ENCODE measurements around the gene MYLK4.

MYLK4 gene

DNA sequence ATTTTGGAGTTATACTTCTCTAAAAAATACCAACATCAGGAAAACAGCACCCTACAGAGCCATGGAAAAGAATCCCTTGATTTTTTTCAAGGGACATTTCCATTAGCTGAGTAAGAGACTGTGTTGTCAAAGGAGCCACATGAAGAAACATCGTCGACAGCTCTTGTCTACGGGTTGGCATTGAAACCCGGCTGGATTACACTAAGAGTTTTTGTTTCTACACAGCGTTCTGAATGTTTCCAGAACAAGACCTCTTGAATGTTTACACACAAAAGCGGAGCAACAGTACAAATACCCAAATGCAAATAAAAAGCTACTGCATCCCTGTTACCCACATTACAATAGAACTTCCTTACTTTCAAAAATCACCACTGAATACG lies 2.4 kb upstream of the MYLK4 start:
- TF ChIP-seq POLR2A (IDR thresholded peaks at IDR 0.05; ENCODE audit: low read depth, low read length) (no peak), POLR2AphosphoS5 (IDR thresholded peaks at IDR 0.05; ENCODE audit: low read depth, low read length) (no peak), TAF1 (IDR thresholded peaks at IDR 0.05; ENCODE audit: borderline replicate concordance, low read depth, low read length) (no peak)
- DNase-seq (ENCODE audit: insufficient read length) (no peak), FAIRE-seq (no peak)

DNA sequence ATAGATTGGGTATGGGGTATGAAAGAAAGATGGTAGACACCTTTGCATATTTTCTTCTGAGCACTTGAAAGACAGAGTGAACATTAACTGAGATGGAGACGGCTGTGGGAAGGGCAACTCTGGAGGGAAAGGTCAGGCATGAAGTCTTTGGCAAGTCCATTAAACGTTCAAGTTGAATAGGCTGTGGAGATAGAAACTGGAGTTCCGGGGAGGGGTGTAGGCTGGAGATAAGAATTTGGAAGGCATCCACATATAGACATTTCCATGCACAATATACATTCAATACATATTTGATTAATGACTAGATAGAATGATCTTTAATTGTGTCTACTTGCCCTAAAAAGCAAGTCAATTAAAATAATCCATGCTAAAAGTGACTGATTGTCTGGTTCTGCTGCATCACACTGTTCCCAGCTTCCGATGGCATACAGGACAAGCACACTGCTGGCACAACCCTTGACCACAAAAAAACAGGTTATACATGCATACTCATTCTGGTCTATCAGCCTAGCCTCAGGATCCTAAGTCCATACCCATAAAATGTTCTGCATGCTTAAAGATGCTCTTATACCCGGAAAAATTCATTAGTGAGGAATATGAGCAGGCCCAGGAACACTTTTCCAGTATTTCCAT lies 1.9 kb upstream of the MYLK4 start:
- no peak for DNase-seq (ENCODE audit: insufficient read length)
- TF ChIP-seq TAF1 (IDR thresholded peaks at IDR 0.05; ENCODE audit: borderline replicate concordance, low read depth, low read length) (no peak), POLR2AphosphoS5 (IDR thresholded peaks at IDR 0.05; ENCODE audit: low read depth, low read length) (no peak)
- no peak for FAIRE-seq

DNA sequence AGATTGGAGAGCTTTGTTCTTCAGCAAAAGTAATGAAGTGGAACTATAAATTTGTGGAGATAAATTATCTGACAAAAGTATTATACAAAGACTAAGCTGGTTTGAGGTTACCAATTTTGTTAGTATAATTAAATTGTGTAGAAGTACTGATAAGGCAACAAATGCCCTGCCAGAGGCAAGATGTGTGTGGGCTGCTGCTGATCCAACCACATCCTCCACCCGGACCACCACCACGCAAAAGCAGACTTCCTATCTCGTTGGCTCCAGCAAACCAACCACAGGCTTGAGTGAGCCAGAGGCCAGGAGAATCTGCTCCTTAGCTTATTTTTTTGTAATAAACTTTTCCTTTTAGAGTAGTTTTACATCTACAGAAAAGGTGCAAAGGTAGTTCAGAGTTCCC lies 1.1 kb upstream of the MYLK4 start:
- TF ChIP-seq TAF1 (IDR thresholded peaks at IDR 0.05; ENCODE audit: borderline replicate concordance, low read depth, low read length) (no peak), POLR2A (IDR thresholded peaks at IDR 0.05; ENCODE audit: low read depth, low read length) (no peak), POLR2AphosphoS5 (IDR thresholded peaks at IDR 0.05; ENCODE audit: low read depth, low read length) (no peak)
- no peak for FAIRE-seq
- DNase-seq (ENCODE audit: insufficient read length): no peak

DNA sequence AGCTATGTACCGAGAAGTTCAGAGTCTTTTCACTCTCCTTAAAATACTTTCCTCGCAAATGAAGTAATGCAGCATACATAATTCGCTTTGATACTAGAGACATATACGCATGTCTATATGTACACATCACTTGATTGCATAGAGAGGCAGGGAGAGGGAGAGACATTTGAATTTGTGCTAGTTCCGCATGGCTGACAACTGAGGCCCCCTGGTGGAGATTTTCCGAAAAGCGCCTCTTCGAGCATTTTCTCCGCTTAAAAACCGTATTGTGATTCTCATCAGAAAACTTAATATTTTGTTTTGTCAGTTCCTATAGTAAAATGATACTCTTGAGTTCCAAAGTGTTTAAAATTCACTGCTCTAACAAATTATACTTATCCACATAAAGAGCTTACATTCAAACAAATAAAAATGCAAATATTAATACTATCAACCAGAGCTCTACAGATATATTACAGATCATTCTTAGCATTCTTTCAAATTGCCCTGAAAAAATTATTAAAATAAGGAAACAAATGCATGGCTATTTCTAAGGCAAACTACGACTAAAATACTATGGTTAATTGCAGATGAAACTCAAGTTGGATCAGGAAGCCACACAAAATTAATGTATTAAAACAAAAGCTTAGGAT lies 637 bp downstream of the MYLK4 start:
- TF ChIP-seq POLR2AphosphoS5 (IDR thresholded peaks at IDR 0.05; ENCODE audit: low read depth, low read length) (no peak), POLR2A (IDR thresholded peaks at IDR 0.05; ENCODE audit: low read depth, low read length) (no peak), TAF1 (IDR thresholded peaks at IDR 0.05; ENCODE audit: borderline replicate concordance, low read depth, low read length) (no peak)
- FAIRE-seq (peak; percentile 44), DNase-seq (ENCODE audit: insufficient read length) (no peak)

DNA sequence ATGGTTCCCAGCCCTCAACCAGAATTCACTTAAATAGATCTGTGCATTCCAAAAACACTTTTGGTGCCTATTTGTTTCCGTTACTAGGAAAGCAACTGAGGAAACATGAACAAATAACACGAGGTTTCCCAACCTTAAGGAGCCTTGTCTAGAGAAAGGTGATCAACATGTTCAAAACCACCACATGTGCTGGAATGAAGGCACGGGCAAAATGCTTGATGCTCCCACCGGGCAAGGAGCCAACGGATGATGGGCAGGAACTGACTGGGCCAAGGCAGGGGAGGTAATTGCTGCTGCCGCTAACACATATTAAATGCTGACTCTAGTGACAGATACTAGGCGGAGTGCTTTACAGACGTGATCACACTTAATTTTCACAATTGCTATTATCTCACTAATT lies 2.5 kb downstream of the MYLK4 start:
- FAIRE-seq: no peak
- TF ChIP-seq TAF1 (IDR thresholded peaks at IDR 0.05; ENCODE audit: borderline replicate concordance, low read depth, low read length) (no peak), POLR2A (IDR thresholded peaks at IDR 0.05; ENCODE audit: low read depth, low read length) (no peak), POLR2AphosphoS5 (IDR thresholded peaks at IDR 0.05; ENCODE audit: low read depth, low read length) (no peak)
- DNase-seq (ENCODE audit: insufficient read length): no peak

DNA sequence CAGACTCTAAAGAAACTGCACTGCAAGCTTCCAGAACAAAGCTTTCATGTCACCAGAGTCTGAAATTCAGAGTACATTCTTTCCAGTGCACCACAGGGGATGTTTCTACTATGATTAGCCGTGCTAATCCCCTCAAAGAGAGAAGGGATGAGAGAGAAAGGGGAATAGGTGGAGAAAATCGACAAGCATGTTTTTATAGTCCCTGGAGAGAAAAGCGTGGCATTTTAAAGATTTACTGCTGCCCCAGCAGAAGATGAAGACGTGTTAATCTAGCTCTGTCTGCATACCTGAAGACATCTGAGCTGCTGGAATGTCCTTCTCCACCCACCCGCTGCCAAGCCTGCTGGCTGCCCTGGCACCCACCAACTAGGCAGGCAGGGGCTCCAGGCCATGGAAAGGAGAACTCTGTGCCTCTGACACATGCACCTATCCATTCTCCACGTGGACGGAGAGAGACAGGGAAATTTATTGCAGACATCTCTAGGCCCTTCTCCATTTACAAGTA lies 4.1 kb downstream of the MYLK4 start:
- FAIRE-seq (no peak), DNase-seq (ENCODE audit: insufficient read length) (no peak)
- TF ChIP-seq POLR2A (IDR thresholded peaks at IDR 0.05; ENCODE audit: low read depth, low read length) (no peak), TAF1 (IDR thresholded peaks at IDR 0.05; ENCODE audit: borderline replicate concordance, low read depth, low read length) (no peak), POLR2AphosphoS5 (IDR thresholded peaks at IDR 0.05; ENCODE audit: low read depth, low read length) (no peak)

DNA sequence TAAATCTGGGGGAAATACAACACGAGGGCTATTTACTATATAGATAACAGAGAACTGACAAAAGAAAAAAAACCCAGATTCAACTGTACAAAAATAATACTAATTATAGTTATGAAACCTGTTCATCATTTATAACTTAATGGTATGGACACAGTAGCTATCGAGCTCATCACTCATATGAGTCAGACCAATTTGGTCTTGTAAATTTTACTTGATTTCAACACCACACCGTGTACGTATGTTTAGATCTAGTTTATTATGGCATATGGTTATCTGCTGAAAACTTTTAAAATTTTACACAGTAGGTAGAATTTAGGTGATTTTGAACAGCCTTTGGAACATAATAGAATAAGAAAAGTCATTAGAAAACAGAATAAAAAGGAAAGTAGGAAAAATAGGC lies 5.5 kb downstream of the MYLK4 start:
- TF ChIP-seq TAF1 (IDR thresholded peaks at IDR 0.05; ENCODE audit: borderline replicate concordance, low read depth, low read length) (no peak), POLR2A (IDR thresholded peaks at IDR 0.05; ENCODE audit: low read depth, low read length) (no peak), POLR2AphosphoS5 (IDR thresholded peaks at IDR 0.05; ENCODE audit: low read depth, low read length) (no peak)
- DNase-seq (ENCODE audit: insufficient read length) (no peak), FAIRE-seq (no peak)

DNA sequence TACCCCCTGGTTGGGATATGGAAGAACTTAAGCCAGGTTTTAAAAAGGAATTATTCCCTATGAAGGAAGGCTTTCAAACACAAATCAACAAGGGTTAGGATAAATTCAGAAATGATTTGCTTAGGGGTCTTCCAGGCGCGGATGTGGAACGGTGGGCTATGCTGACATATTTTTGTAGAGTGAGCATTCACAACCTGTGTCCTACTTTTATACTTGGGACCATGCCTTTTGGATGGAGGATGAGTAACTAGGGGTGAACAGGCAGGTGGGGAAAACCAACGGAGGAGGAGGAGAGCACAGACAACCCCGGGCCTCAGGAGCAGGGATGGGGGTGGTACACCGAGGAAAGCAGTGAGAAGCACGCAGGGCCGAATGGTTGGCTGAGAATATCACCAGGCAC lies 5.9 kb downstream of the MYLK4 start:
- FAIRE-seq: no peak
- no peak for TF ChIP-seq POLR2AphosphoS5 (IDR thresholded peaks at IDR 0.05; ENCODE audit: low read depth, low read length)
- TF ChIP-seq TAF1 (IDR thresholded peaks at IDR 0.05; ENCODE audit: borderline replicate concordance, low read depth, low read length): no peak
- TF ChIP-seq POLR2A (IDR thresholded peaks at IDR 0.05; ENCODE audit: low read depth, low read length): no peak
- no peak for DNase-seq (ENCODE audit: insufficient read length)

DNA sequence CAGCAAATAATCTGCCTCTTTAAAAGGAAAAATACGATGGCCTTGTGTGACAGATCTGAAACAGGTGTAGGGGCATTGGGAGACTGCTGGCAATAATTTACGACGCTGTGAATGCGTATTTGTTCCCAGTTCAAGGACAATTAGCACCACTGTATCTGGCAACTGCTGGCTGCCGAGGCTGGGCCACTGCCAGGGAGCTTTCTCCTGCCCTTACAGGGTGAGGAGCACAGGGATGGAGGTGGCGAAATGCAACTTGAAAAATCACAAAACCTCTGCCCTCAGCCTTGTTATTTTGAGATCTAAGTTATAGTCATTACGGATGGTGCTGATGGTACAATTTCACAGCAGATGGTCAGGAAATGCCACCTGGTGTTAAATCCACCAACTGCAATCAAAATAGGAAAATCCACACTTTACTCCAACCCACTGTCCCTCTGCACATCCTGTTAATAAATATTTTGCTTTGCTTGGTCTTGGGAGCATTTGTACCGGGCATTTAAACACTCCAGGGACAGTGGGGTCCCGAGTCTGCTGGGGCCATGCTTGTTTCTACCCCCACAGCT lies 6.4 kb downstream of the MYLK4 start:
- FAIRE-seq: no peak
- TF ChIP-seq POLR2AphosphoS5 (IDR thresholded peaks at IDR 0.05; ENCODE audit: low read depth, low read length): no peak
- no peak for TF ChIP-seq POLR2A (IDR thresholded peaks at IDR 0.05; ENCODE audit: low read depth, low read length)
- TF ChIP-seq TAF1 (IDR thresholded peaks at IDR 0.05; ENCODE audit: borderline replicate concordance, low read depth, low read length): no peak
- DNase-seq (ENCODE audit: insufficient read length): no peak

DNA sequence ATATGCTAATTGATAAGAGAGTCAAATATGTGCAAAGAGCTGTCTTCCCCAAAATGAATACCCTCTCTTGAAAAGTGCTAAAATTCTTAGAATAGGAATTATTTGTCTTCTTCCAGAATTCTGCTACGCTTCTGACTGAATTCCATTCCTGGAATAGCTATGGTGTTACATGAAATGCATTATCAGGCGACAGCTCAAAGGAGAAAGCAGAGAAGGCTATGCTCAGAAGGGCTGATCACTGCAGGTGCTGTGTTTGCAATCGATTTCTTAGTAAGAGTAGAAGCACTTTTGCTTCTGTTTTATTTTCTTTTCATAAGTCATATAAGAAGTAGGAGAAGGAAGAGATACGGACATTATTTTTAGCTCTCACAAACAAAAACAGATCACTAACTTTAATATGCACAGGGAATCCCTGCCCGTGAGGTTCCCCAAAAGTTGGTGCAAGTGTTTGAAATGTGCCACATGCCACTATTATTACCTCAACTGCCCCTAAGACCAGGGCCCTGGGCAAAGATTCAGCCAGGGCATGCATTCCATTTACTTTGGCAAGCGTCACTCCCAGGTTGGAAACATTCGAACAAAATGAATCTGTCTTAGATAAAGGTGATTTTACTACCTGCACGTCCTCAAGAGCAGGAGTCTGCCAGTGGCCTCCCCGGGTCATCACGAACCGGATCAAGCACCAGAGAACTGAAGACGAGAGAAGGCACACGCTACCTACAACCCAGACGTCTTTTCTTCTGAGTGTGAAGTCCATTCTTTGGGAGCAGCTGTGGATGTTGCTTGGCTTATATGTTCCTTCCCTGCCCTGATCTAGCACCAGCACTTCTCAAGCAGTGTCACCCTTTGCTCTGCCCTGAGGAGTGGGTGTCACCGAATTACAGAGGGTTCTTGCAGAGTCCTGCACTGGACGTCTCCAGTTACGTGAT lies 7.2 kb downstream of the MYLK4 start:
- FAIRE-seq: no peak
- TF ChIP-seq POLR2A (IDR thresholded peaks at IDR 0.05; ENCODE audit: low read depth, low read length): no peak
- no peak for TF ChIP-seq POLR2AphosphoS5 (IDR thresholded peaks at IDR 0.05; ENCODE audit: low read depth, low read length)
- TF ChIP-seq TAF1 (IDR thresholded peaks at IDR 0.05; ENCODE audit: borderline replicate concordance, low read depth, low read length): no peak
- no peak for DNase-seq (ENCODE audit: insufficient read length)

DNA sequence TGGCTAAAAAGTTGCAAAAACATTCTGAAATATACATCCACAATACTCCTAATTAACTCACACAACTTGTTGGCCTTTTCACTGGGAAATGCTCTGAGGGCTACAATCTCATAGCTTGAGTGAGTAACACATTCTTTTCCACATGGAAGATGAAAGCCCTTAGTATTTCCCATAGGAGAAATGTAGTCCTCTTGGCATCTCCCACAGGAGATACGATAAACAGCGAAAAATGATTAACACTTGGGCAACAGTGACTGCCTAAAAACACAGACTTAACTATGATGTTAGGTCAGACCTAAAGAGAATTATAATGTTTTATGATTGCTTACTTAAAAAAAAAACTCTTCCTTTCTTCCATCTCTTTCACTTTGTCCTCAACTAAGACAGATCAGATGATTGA lies 9.0 kb downstream of the MYLK4 start:
- DNase-seq (ENCODE audit: insufficient read length) (no peak), FAIRE-seq (no peak)
- TF ChIP-seq TAF1 (IDR thresholded peaks at IDR 0.05; ENCODE audit: borderline replicate concordance, low read depth, low read length) (no peak), POLR2AphosphoS5 (IDR thresholded peaks at IDR 0.05; ENCODE audit: low read depth, low read length) (no peak), POLR2A (IDR thresholded peaks at IDR 0.05; ENCODE audit: low read depth, low read length) (no peak)

All from GM12892 (cell line).